Measurements from ENCODE around the gene NODAL.

The NODAL gene

GRCh38 chr10:70437721-70438120 lies 3.8 kb downstream of the NODAL start:
- TF ChIP-seq YY1 (IDR thresholded peaks at IDR 0.05; ENCODE audit: low read depth) (no peak), EGR1 (IDR thresholded peaks at IDR 0.05) (no peak), TAF1 (IDR thresholded peaks at IDR 0.05; ENCODE audit: low read depth) (no peak), RAD21 (IDR thresholded peaks at IDR 0.05; ENCODE audit: low read depth) (no peak), MAX (IDR thresholded peaks at IDR 0.05) (no peak), FOXM1 (IDR thresholded peaks at IDR 0.05; ENCODE audit: borderline replicate concordance, low read depth) (no peak), EP300 (IDR thresholded peaks at IDR 0.05; ENCODE audit: borderline replicate concordance) (no peak), USF1 (IDR thresholded peaks at IDR 0.05) (no peak)

- TF ChIP-seq REST (IDR thresholded peaks at IDR 0.05; ENCODE audit: low read depth) (no peak), EP300 (IDR thresholded peaks at IDR 0.05; ENCODE audit: borderline replicate concordance) (no peak), USF1 (IDR thresholded peaks at IDR 0.05) (no peak), TEAD4 (IDR thresholded peaks at IDR 0.05) (no peak), TAF1 (IDR thresholded peaks at IDR 0.05; ENCODE audit: low read depth) (no peak), TCF12 (IDR thresholded peaks at IDR 0.05; ENCODE audit: low read depth) (no peak), FOXM1 (IDR thresholded peaks at IDR 0.05; ENCODE audit: borderline replicate concordance, low read depth) (no peak), MAX (IDR thresholded peaks at IDR 0.05) (no peak), EGR1 (IDR thresholded peaks at IDR 0.05) (no peak), YY1 (IDR thresholded peaks at IDR 0.05; ENCODE audit: low read depth) (no peak), ZBTB7A (IDR thresholded peaks at IDR 0.05; ENCODE audit: low read depth) (no peak), CEBPB (IDR thresholded peaks at IDR 0.05) (no peak), NFIC (IDR thresholded peaks at IDR 0.05) (no peak), CREB1 (IDR thresholded peaks at IDR 0.05; ENCODE audit: low read depth) (no peak), RAD21 (IDR thresholded peaks at IDR 0.05; ENCODE audit: low read depth) (no peak)
Measured at GRCh38 chr10:70435241-70436085, 6.0 kb downstream of the NODAL start.

- TF ChIP-seq ZBTB7A (IDR thresholded peaks at IDR 0.05; ENCODE audit: low read depth) (no peak), FOXM1 (IDR thresholded peaks at IDR 0.05; ENCODE audit: borderline replicate concordance, low read depth) (no peak), TEAD4 (IDR thresholded peaks at IDR 0.05) (no peak), RAD21 (IDR thresholded peaks at IDR 0.05; ENCODE audit: low read depth) (no peak)
Measured at GRCh38 chr10:70433581-70434280, 7.8 kb downstream of the NODAL start.

GRCh38 chr10:70432561-70433263 lies 8.8 kb downstream of the NODAL start:
- TF ChIP-seq NFIC (IDR thresholded peaks at IDR 0.05) = no peak
- no peak for TF ChIP-seq YY1 (IDR thresholded peaks at IDR 0.05; ENCODE audit: low read depth)
- no peak for TF ChIP-seq EP300 (IDR thresholded peaks at IDR 0.05; ENCODE audit: borderline replicate concordance)
- no peak for TF ChIP-seq TCF12 (IDR thresholded peaks at IDR 0.05; ENCODE audit: low read depth)
- no peak for TF ChIP-seq TEAD4 (IDR thresholded peaks at IDR 0.05)
- no peak for TF ChIP-seq FOXM1 (IDR thresholded peaks at IDR 0.05; ENCODE audit: borderline replicate concordance, low read depth)
- TF ChIP-seq CREB1 (IDR thresholded peaks at IDR 0.05; ENCODE audit: low read depth) = no peak
- TF ChIP-seq TAF1 (IDR thresholded peaks at IDR 0.05; ENCODE audit: low read depth) = no peak
- no peak for TF ChIP-seq USF1 (IDR thresholded peaks at IDR 0.05)
- TF ChIP-seq EGR1 (IDR thresholded peaks at IDR 0.05) = no peak
- TF ChIP-seq ZBTB7A (IDR thresholded peaks at IDR 0.05; ENCODE audit: low read depth) = no peak
- TF ChIP-seq REST (IDR thresholded peaks at IDR 0.05; ENCODE audit: low read depth) = no peak
- TF ChIP-seq RAD21 (IDR thresholded peaks at IDR 0.05; ENCODE audit: low read depth) = no peak
- no peak for TF ChIP-seq CEBPB (IDR thresholded peaks at IDR 0.05)
- TF ChIP-seq MAX (IDR thresholded peaks at IDR 0.05) = no peak

Data from Ishikawa (cell line).